ENCODE data around the gene MYO7A. TPM values are rescaled to one million over a fixed set of nuclear protein-coding genes. Genes with fewer than 3 reads are reported as not detected.

Gene MYO7A
- total RNA-seq, 1 donor from 2014 or later: not detected

GRCh38 chr11:77124488-77124887 is 3.6 kb upstream of the MYO7A start:
- Mint-ChIP-seq H3K36me3 (ENCODE audit: unreplicated experiment) (peaks cover 16% of the 10 kb centered on the region), H3K9me3 (ENCODE audit: unreplicated experiment) (no peaks in the 10 kb centered on the region), H3K27me3 (ENCODE audit: unreplicated experiment) (peaks cover 2% of the 10 kb centered on the region), H3K4me3 (ENCODE audit: unreplicated experiment) (no peak overlapping the region), H3K4me1 (ENCODE audit: unreplicated experiment) (peaks cover 10% of the 10 kb centered on the region), H3K27ac (ENCODE audit: unreplicated experiment) (no peak overlapping the region)
- no peak for DNase-seq (ENCODE audit: extremely low spot score, unreplicated experiment)
- TF ChIP-seq CTCF (IDR thresholded peaks at IDR 0.05): no peak

GRCh38 chr11:77125191-77125590 is 2.9 kb upstream of the MYO7A start:
- Mint-ChIP-seq H3K27ac (ENCODE audit: unreplicated experiment) (no peak overlapping the region), H3K36me3 (ENCODE audit: unreplicated experiment) (peaks cover 16% of the 10 kb centered on the region), H3K9me3 (ENCODE audit: unreplicated experiment) (no peaks in the 10 kb centered on the region)

GRCh38 chr11:77125695-77126094 is 2.4 kb upstream of the MYO7A start:
- H3K4me1 Mint-ChIP-seq (ENCODE audit: unreplicated experiment): peaks cover 10% of the 10 kb centered on the region
- no peaks in the 10 kb centered on the region for H3K9me3 Mint-ChIP-seq (ENCODE audit: unreplicated experiment)
- no peak for TF ChIP-seq CTCF (IDR thresholded peaks at IDR 0.05)
- H3K27ac Mint-ChIP-seq (ENCODE audit: unreplicated experiment): no peak overlapping the region
- H3K27me3 Mint-ChIP-seq (ENCODE audit: unreplicated experiment): peaks cover 2% of the 10 kb centered on the region
- peaks cover 13% of the 10 kb centered on the region for H3K36me3 Mint-ChIP-seq (ENCODE audit: unreplicated experiment)
- DNase-seq (ENCODE audit: extremely low spot score, unreplicated experiment): no peak
- H3K4me3 Mint-ChIP-seq (ENCODE audit: unreplicated experiment): no peak overlapping the region

More at GRCh38 chr11:77125191-77125590, 2.9 kb upstream of the MYO7A start:
- Mint-ChIP-seq H3K4me1 (ENCODE audit: unreplicated experiment) (peaks cover 10% of the 10 kb centered on the region), H3K4me3 (ENCODE audit: unreplicated experiment) (no peak overlapping the region), H3K27me3 (ENCODE audit: unreplicated experiment) (peaks cover 2% of the 10 kb centered on the region)
- no peak for DNase-seq (ENCODE audit: extremely low spot score, unreplicated experiment)
- no peak for TF ChIP-seq CTCF (IDR thresholded peaks at IDR 0.05)

GRCh38 chr11:77126156-77126775 is 1.8 kb upstream of the MYO7A start:
- TF ChIP-seq CTCF (IDR thresholded peaks at IDR 0.05): no peak
- Mint-ChIP-seq H3K4me3 (ENCODE audit: unreplicated experiment) (no peak overlapping the region), H3K36me3 (ENCODE audit: unreplicated experiment) (peaks cover 8% of the 10 kb centered on the region), H3K27me3 (ENCODE audit: unreplicated experiment) (peaks cover 2% of the 10 kb centered on the region), H3K27ac (ENCODE audit: unreplicated experiment) (no peak overlapping the region), H3K4me1 (ENCODE audit: unreplicated experiment) (peaks cover 10% of the 10 kb centered on the region), H3K9me3 (ENCODE audit: unreplicated experiment) (no peaks in the 10 kb centered on the region)
- DNase-seq (ENCODE audit: extremely low spot score, unreplicated experiment): no peak

- no peak for TF ChIP-seq CTCF (IDR thresholded peaks at IDR 0.05)
- no peak overlapping the region for H3K27ac Mint-ChIP-seq (ENCODE audit: unreplicated experiment)
- H3K4me1 Mint-ChIP-seq (ENCODE audit: unreplicated experiment): peaks cover 10% of the 10 kb centered on the region
Observed at GRCh38 chr11:77126861-77127234, 1.2 kb upstream of the MYO7A start.

More at GRCh38 chr11:77126861-77127234, 1.2 kb upstream of the MYO7A start:
- no peak for DNase-seq (ENCODE audit: extremely low spot score, unreplicated experiment)
- Mint-ChIP-seq H3K27me3 (ENCODE audit: unreplicated experiment) (peaks cover 2% of the 10 kb centered on the region), H3K4me3 (ENCODE audit: unreplicated experiment) (no peak overlapping the region), H3K36me3 (ENCODE audit: unreplicated experiment) (peaks cover 8% of the 10 kb centered on the region), H3K9me3 (ENCODE audit: unreplicated experiment) (no peaks in the 10 kb centered on the region)
